ENCODE data around the gene ACTL8. TPM values are rescaled to one million over a fixed set of nuclear protein-coding genes. Genes with fewer than 3 reads are reported as not detected.

The ACTL8 gene
- total RNA-seq, 1 donor: not detected

GRCh38 chr1:17790383-17791054, 35.4 kb downstream of the ACTL8 start:
- TF ChIP-seq CTCF (IDR thresholded peaks at IDR 0.05; ENCODE audit: insufficient read depth, low read depth, low read length): no peak
- no peak for DNase-seq (ENCODE audit: low read depth)
- no peak overlapping the region for H3K4me3 ChIP-seq (ENCODE audit: low read depth, low read length)

GRCh38 chr1:17791055-17791390, 35.9 kb downstream of the ACTL8 start:
- H3K4me3 ChIP-seq (ENCODE audit: low read depth, low read length): no peak overlapping the region
- no peak for TF ChIP-seq CTCF (IDR thresholded peaks at IDR 0.05; ENCODE audit: insufficient read depth, low read depth, low read length)
- DNase-seq (ENCODE audit: low read depth): no peak

GRCh38 chr1:17791480-17791879, 36.3 kb downstream of the ACTL8 start:
- no peak overlapping the region for H3K4me3 ChIP-seq (ENCODE audit: low read depth, low read length)
- no peak for TF ChIP-seq CTCF (IDR thresholded peaks at IDR 0.05; ENCODE audit: insufficient read depth, low read depth, low read length)
- DNase-seq (ENCODE audit: low read depth): no peak

- H3K4me3 ChIP-seq (ENCODE audit: low read depth, low read length): no peak overlapping the region
- DNase-seq (ENCODE audit: low read depth): no peak
- TF ChIP-seq CTCF (IDR thresholded peaks at IDR 0.05; ENCODE audit: insufficient read depth, low read depth, low read length): no peak
Measured at GRCh38 chr1:17792421-17792820, 37.3 kb downstream of the ACTL8 start.

- TF ChIP-seq CTCF (IDR thresholded peaks at IDR 0.05; ENCODE audit: insufficient read depth, low read depth, low read length): no peak
- DNase-seq (ENCODE audit: low read depth): no peak
- no peak overlapping the region for H3K4me3 ChIP-seq (ENCODE audit: low read depth, low read length)
Measured at GRCh38 chr1:17795081-17795809, 40.1 kb downstream of the ACTL8 start.

- H3K4me3 ChIP-seq (ENCODE audit: low read depth, low read length): no peak overlapping the region
- TF ChIP-seq CTCF (IDR thresholded peaks at IDR 0.05; ENCODE audit: insufficient read depth, low read depth, low read length): no peak
- DNase-seq (ENCODE audit: low read depth): no peak
Measured at GRCh38 chr1:17795836-17796645, 40.9 kb downstream of the ACTL8 start.

Data from fibroblast of villous mesenchyme (primary cell).